ENCODE data around the gene SLC11A1. TPM values are rescaled to one million over a fixed set of nuclear protein-coding genes. Genes with fewer than 3 reads are reported as not detected.

SLC11A1 gene
- total RNA-seq, 1 donor from 2014 or later: 32.5 TPM

- no peak for DNase-seq (ENCODE audit: low spot score)
Observed at GRCh38 chr2:218432676-218433365, 50.7 kb downstream of the SLC11A1 start.

GRCh38 chr2:218434456-218434855 is 52.4 kb downstream of the SLC11A1 start:
- DNase-seq (ENCODE audit: low spot score): no peak

- DNase-seq (ENCODE audit: low spot score): no peak
Observed at GRCh38 chr2:218435003-218435982, 53.2 kb downstream of the SLC11A1 start.

GRCh38 chr2:218436992-218437391 is 54.9 kb downstream of the SLC11A1 start:
- no peak for DNase-seq (ENCODE audit: low spot score)

- DNase-seq (ENCODE audit: low spot score): no peak
Observed at GRCh38 chr2:218437969-218438368, 55.9 kb downstream of the SLC11A1 start.

- peak; percentile 84 for DNase-seq (ENCODE audit: low spot score)
Observed at GRCh38 chr2:218438596-218438995, 56.5 kb downstream of the SLC11A1 start.

- no peak for DNase-seq (ENCODE audit: low spot score)
Observed at GRCh38 chr2:218444692-218445357, 62.8 kb downstream of the SLC11A1 start.

- DNase-seq (ENCODE audit: low spot score): no peak
Observed at GRCh38 chr2:218445602-218446001, 63.5 kb downstream of the SLC11A1 start.

Other genes with a start within 250 kb of the SLC11A1 start
- gene CXCR1, start 215.3 kb upstream of the SLC11A1 start, total RNA-seq (ENCODE audit: insufficient read depth, low replicate concordance): 2.9 TPM
- 158 TPM for gene ARPC2, start 165.1 kb upstream of the SLC11A1 start, total RNA-seq (ENCODE audit: insufficient read depth, low replicate concordance)
- gene GPBAR1, start 121.3 kb upstream of the SLC11A1 start, total RNA-seq (ENCODE audit: insufficient read depth, low replicate concordance): 2.4 TPM
- gene AAMP, start 112.1 kb upstream of the SLC11A1 start, total RNA-seq (ENCODE audit: insufficient read depth, low replicate concordance): 74.4 TPM
- 7.7 TPM for gene PNKD, start 111.8 kb upstream of the SLC11A1 start, total RNA-seq (ENCODE audit: insufficient read depth, low replicate concordance)
- gene TMBIM1, start 89.8 kb upstream of the SLC11A1 start, total RNA-seq (ENCODE audit: insufficient read depth, low replicate concordance): 212 TPM
- gene CATIP, start 25.4 kb upstream of the SLC11A1 start, total RNA-seq (ENCODE audit: insufficient read depth, low replicate concordance): 2.4 TPM
- 74.2 TPM for gene CTDSP1, start 17.6 kb downstream of the SLC11A1 start, total RNA-seq (ENCODE audit: insufficient read depth, low replicate concordance)
- 2.4 TPM for gene VIL1, start 36.9 kb downstream of the SLC11A1 start, total RNA-seq (ENCODE audit: insufficient read depth, low replicate concordance)
- gene USP37, start 186.1 kb downstream of the SLC11A1 start, total RNA-seq (ENCODE audit: insufficient read depth, low replicate concordance): 46.0 TPM
- gene CNOT9, start 186.6 kb downstream of the SLC11A1 start, total RNA-seq (ENCODE audit: insufficient read depth, low replicate concordance): 20.0 TPM
- 7.2 TPM for gene PLCD4, start 225.6 kb downstream of the SLC11A1 start, total RNA-seq (ENCODE audit: insufficient read depth, low replicate concordance)